HFFc6 (cell line): ENCODE results near the gene OPTC. TPM values are rescaled to one million over a fixed set of nuclear protein-coding genes. Genes with fewer than 3 reads are reported as not detected.

ENCODE experiments used
- DNase-seq: peaks from one replicate; pipeline ENCODE4 v3.0.0-alpha.2; 2018
- H3K27ac Mint-ChIP-seq: 2 replicates; pipeline ENCODE4 v1.8.0; 2020; ENCODE audit warnings: mild to moderate bottlenecking, mixed read lengths
- H3K27me3 Mint-ChIP-seq: 2 replicates; pipeline ENCODE4 v1.8.0; 2021; ENCODE audit warnings: mild to moderate bottlenecking, moderate library complexity, mixed read lengths; ENCODE audit not compliant: insufficient read depth
- H3K36me3 Mint-ChIP-seq: 2 replicates; pipeline ENCODE4 v1.8.0; 2021; ENCODE audit warnings: low read depth, mixed read lengths
- H3K4me1 Mint-ChIP-seq: 2 replicates; pipeline ENCODE4 v1.8.0; 2020; ENCODE audit warnings: low read depth, mixed read lengths
- H3K4me3 Mint-ChIP-seq: 2 replicates; pipeline ENCODE4 v1.8.0; 2020; ENCODE audit warnings: mild to moderate bottlenecking, moderate library complexity, mixed read lengths
- H3K9me3 Mint-ChIP-seq: 2 replicates; pipeline ENCODE4 v1.8.0; 2020; ENCODE audit warnings: mild to moderate bottlenecking, mixed read lengths
- CTCF ChIP-seq: fragments of 200-600 bp; sonication (generic); IDR thresholded peaks from 2 replicates; pipeline ENCODE4 v1.5.0; 2021; ENCODE audit warnings: antibody characterized with exemption, mild to moderate bottlenecking
- total RNA-seq, 6 experiments: library from RNA; stranded (reverse); fragmentation: NEBNext Ultra II Directional; extraction: Animal tissue kit (Norgen Biotek cat#: 25700); gene quantifications; 2 replicates in 1 of 6; 3 replicates in 5 of 6; pipeline ENCODE4 v1.2.3, GENCODE V29; 2021

Gene OPTC
- total RNA-seq, 6 experiments from 2014 or later, result not detected

GRCh38 chr1:203531063-203531462, 37.1 kb downstream of the OPTC start:
- no peaks in the 10 kb centered on the region for H3K9me3 Mint-ChIP-seq
- H3K4me1 Mint-ChIP-seq, result peaks cover 68% of the 10 kb centered on the region
- H3K4me3 Mint-ChIP-seq, result no peak overlapping the region
- H3K36me3 Mint-ChIP-seq, result no peaks in the 10 kb centered on the region
- no peak for TF ChIP-seq CTCF
- no peak for DNase-seq
- H3K27me3 Mint-ChIP-seq, result peaks cover 1% of the 10 kb centered on the region
- no peak overlapping the region for H3K27ac Mint-ChIP-seq

- Mint-ChIP-seq H3K27ac (peak overlapping the region; percentile 95), H3K4me1 (peaks cover 73% of the 10 kb centered on the region), H3K9me3 (no peaks in the 10 kb centered on the region), H3K27me3 (peaks cover 1% of the 10 kb centered on the region), H3K4me3 (peak overlapping the region; percentile 72), H3K36me3 (no peaks in the 10 kb centered on the region)
- no peak for TF ChIP-seq CTCF
- no peak for DNase-seq
Observed at GRCh38 chr1:203534012-203534411, 40.1 kb downstream of the OPTC start.

- Mint-ChIP-seq H3K9me3 (no peaks in the 10 kb centered on the region), H3K36me3 (no peaks in the 10 kb centered on the region), H3K4me1 (peaks cover 70% of the 10 kb centered on the region), H3K27ac (peak overlapping the region; percentile 95), H3K27me3 (peaks cover 1% of the 10 kb centered on the region), H3K4me3 (peak overlapping the region; percentile 72)
- peak; percentile 98 for DNase-seq
- TF ChIP-seq CTCF, result no peak
Observed at GRCh38 chr1:203534526-203534925, 40.6 kb downstream of the OPTC start.

GRCh38 chr1:203536575-203536974, 42.6 kb downstream of the OPTC start:
- Mint-ChIP-seq H3K4me3 (peak overlapping the region; percentile 54), H3K4me1 (peaks cover 62% of the 10 kb centered on the region), H3K36me3 (no peaks in the 10 kb centered on the region), H3K27ac (peak overlapping the region; percentile 79), H3K9me3 (no peaks in the 10 kb centered on the region), H3K27me3 (peaks cover 1% of the 10 kb centered on the region; the same call in 1 of the 2 replicates)
- TF ChIP-seq CTCF, result no peak
- DNase-seq, result no peak

- peak overlapping the region; percentile 54 for H3K4me3 Mint-ChIP-seq
- H3K36me3 Mint-ChIP-seq, result no peaks in the 10 kb centered on the region
- DNase-seq, result peak; percentile 59
- no peak for TF ChIP-seq CTCF
- H3K9me3 Mint-ChIP-seq, result no peaks in the 10 kb centered on the region
- H3K27me3 Mint-ChIP-seq, result peaks cover 1% of the 10 kb centered on the region; the same call in 1 of the 2 replicates
- peaks cover 62% of the 10 kb centered on the region for H3K4me1 Mint-ChIP-seq
- H3K27ac Mint-ChIP-seq, result peak overlapping the region; percentile 79
Observed at GRCh38 chr1:203536980-203537455, 43.1 kb downstream of the OPTC start.
